SK-N-SH (cell line): ENCODE measurements around the gene EGF. TPM values are rescaled to one million over a fixed set of nuclear protein-coding genes. Genes with fewer than 3 reads are reported as not detected.

ENCODE experiments used
- CTCF ChIA-PET: fragments of 300-600, 350-600 bp; formaldehyde crosslinking; extraction: SDS; loops from one replicate; lab custom pipeline; 2021; lab: Yijun Ruan, JAX
- POLR2A ChIA-PET: fragments of 350-600 bp; sonication (Branson Sonifier 250); formaldehyde crosslinking; extraction: SDS; loops from one replicate; lab custom pipeline; 2020; ENCODE audit warnings: antibody characterized with exemption, inconsistent platforms; lab: Yijun Ruan, JAX
- DNase-seq: peaks from one replicate; pipeline ENCODE4 v3.0.0; 2012
- H2AFZ ChIP-seq: fragments of 200-600 bp; sonication (generic); 2 replicates; pipeline ENCODE4 v1.8.1; 2016; ENCODE audit warnings: antibody characterized with exemption, mild to moderate bottlenecking, low read depth
- H3F3A ChIP-seq: fragments of 200-600 bp; sonication (generic); replicated peaks from 2 replicates; pipeline ENCODE3; 2016; ENCODE audit warnings: antibody characterized with exemption, mild to moderate bottlenecking; ENCODE audit not compliant: insufficient read depth
- H3K27ac ChIP-seq, 2 experiments: fragments of 200-500 bp in 1 of 2; fragments of 200-600 bp in 1 of 2; sonication (Bioruptor generic) in 1 of 2; sonication (generic), shearing (Covaris generic) in 1 of 2; 2 replicates each; pipeline versions ENCODE4 v1.5.1 to v1.6.1; 2014 to 2016; ENCODE audit warnings: low read depth in 2 of 2, inconsistent platforms in 1 of 2, low read length in 1 of 2, mild to moderate bottlenecking in 1 of 2, mixed read lengths in 1 of 2
- H3K27me3 ChIP-seq: fragments of 200-600 bp; sonication (generic), shearing (Covaris generic); 2 replicates; pipeline ENCODE4 v1.6.1; 2016; ENCODE audit warnings: mixed run types; ENCODE audit not compliant: insufficient read depth
- H3K36me3 ChIP-seq, 2 experiments: fragments of 200-500 bp in 1 of 2; fragments of 200-600 bp in 1 of 2; sonication (Bioruptor generic) in 1 of 2; sonication (generic) in 1 of 2; replicated peaks in 1 of 2; 2 replicates each; pipeline versions ENCODE3 to v1.5.1; 2014 to 2016; ENCODE audit warnings: low read length in 1 of 2, mild to moderate bottlenecking in 1 of 2; ENCODE audit not compliant: insufficient read depth in 2 of 2, control insufficient read depth in 1 of 2
- H3K4me1 ChIP-seq, 2 experiments: fragments of 200-500 bp in 1 of 2; fragments of 200-600 bp in 1 of 2; sonication (Bioruptor generic) in 1 of 2; sonication (generic), shearing (Covaris generic) in 1 of 2; 2 replicates each; pipeline versions ENCODE4 v1.5.1 to v1.6.1; 2014 to 2016; ENCODE audit warnings: low read depth in 1 of 2, low read length in 1 of 2, mixed run types in 1 of 2; ENCODE audit not compliant: insufficient read depth in 2 of 2, control insufficient read depth in 1 of 2
- H3K4me2 ChIP-seq: fragments of 200-600 bp; sonication (generic), shearing (Covaris generic); 2 replicates; pipeline ENCODE4 v1.6.1; 2017; ENCODE audit warnings: mixed run types
- H3K4me3 ChIP-seq, 2 experiments: fragments of 200-500 bp in 1 of 2; fragments of 200-600 bp in 1 of 2; sonication (Bioruptor generic) in 1 of 2; sonication (generic), shearing (Covaris generic) in 1 of 2; 2 replicates each; pipeline versions ENCODE4 v1.5.1 to v1.8.1; 2014 to 2016; ENCODE audit warnings: low read depth in 2 of 2, inconsistent platforms in 1 of 2, low read length in 1 of 2, mild to moderate bottlenecking in 1 of 2, mixed read lengths in 1 of 2, moderate library complexity in 1 of 2
- H3K79me2 ChIP-seq: fragments of 200-600 bp; sonication (generic); 2 replicates; pipeline ENCODE4 v1.8.1; 2017; ENCODE audit warnings: mild to moderate bottlenecking; ENCODE audit not compliant: insufficient read depth
- H3K9ac ChIP-seq: fragments of 200-600 bp; sonication (generic); 2 replicates; pipeline ENCODE4 v1.6.1; 2017; ENCODE audit warnings: mixed run types
- H3K9me2 ChIP-seq: fragments of 200-600 bp; sonication (generic); 2 replicates; pipeline ENCODE4 v1.6.1; 2017; ENCODE audit warnings: mixed run types
- H3K9me3 ChIP-seq: fragments of 200-600 bp; sonication (generic); 2 replicates; pipeline ENCODE4 v1.6.1; 2017; ENCODE audit warnings: mixed run types, mild to moderate bottlenecking, moderate library complexity
- H4K20me1 ChIP-seq: fragments of 200-600 bp; sonication (generic); 2 replicates; pipeline ENCODE4 v1.6.1; 2017; ENCODE audit warnings: mild to moderate bottlenecking, mixed run types; ENCODE audit not compliant: insufficient read depth
- CHD2 ChIP-seq: fragments of 150-350 bp; IDR thresholded peaks from 2 replicates; pipeline ENCODE4 v1.6.1; 2018; ENCODE audit warnings: low read length; ENCODE audit not compliant: partially characterized antibody
- CTCF ChIP-seq: fragments of 200-600 bp; sonication (generic); IDR thresholded peaks from 2 replicates; pipeline ENCODE4 v1.6.1; 2017; ENCODE audit warnings: antibody characterized with exemption, mild to moderate bottlenecking, moderate library complexity
- JUND ChIP-seq: IDR thresholded peaks from 2 replicates; pipeline ENCODE4 v1.4.0; 2012
- REST ChIP-seq: IDR thresholded peaks from 2 replicates; pipeline ENCODE4 v1.6.1; 2012; ENCODE audit warnings: mild to moderate bottlenecking, low read depth, low read length, moderate library complexity
- RFX5 ChIP-seq: IDR thresholded peaks from 2 replicates; pipeline ENCODE4 v1.6.1; 2012; ENCODE audit warnings: mild to moderate bottlenecking, improper control_type of control experiment, low read length
- SIN3A ChIP-seq: IDR thresholded peaks from 2 replicates; pipeline ENCODE4 v1.6.1; 2012; ENCODE audit warnings: low read depth, mild to moderate bottlenecking, low read length, moderate library complexity, borderline replicate concordance
- SMC3 ChIP-seq: IDR thresholded peaks from 2 replicates; pipeline ENCODE4 v1.6.1; 2012; ENCODE audit warnings: low read depth, low read length, improper control_type of control experiment
- TAF1 ChIP-seq: IDR thresholded peaks from 2 replicates; pipeline ENCODE4 v1.6.1; 2012; ENCODE audit warnings: low read depth, mild to moderate bottlenecking, low read length, moderate library complexity, borderline replicate concordance
- TCF12 ChIP-seq: IDR thresholded peaks from 2 replicates; pipeline ENCODE4 v1.4.0; 2012
- TEAD4 ChIP-seq: IDR thresholded peaks from 2 replicates; pipeline ENCODE4 v1.4.0; 2012; ENCODE audit warnings: mild to moderate bottlenecking, borderline replicate concordance; ENCODE audit not compliant: insufficient read depth
- USF2 ChIP-seq: fragments of 150-350 bp; IDR thresholded peaks from 2 replicates; pipeline ENCODE4 v1.6.1; 2017; ENCODE audit warnings: antibody characterized with exemption, low read length, low read depth, borderline replicate concordance
- polyA plus RNA-seq, 3 experiments: library from polyadenylated mRNA; depleted of rRNA; stranded (reverse); fragments of >200 nt; gene quantifications; 2 replicates each; pipeline ENCODE4 v1.2.3, GENCODE V29; 2012

Gene EGF
- polyA plus RNA-seq, 1 of the 3 experiments (the other 2 are of a cell fraction), result 0.89 TPM

GRCh38 chr4:109928327-109929045 is 15.8 kb downstream of the EGF start (continued):
- TF ChIP-seq RFX5 (no peak), CHD2 (no peak), JUND (no peak), USF2 (no peak), TCF12 (no peak)

- no peaks in the 10 kb centered on the region for H3K79me2 ChIP-seq
- ChIA-PET CTCF (no interaction called here), POLR2A (no interaction called here)
- H3K9me2 ChIP-seq, result no peaks in the 10 kb centered on the region
- H3K4me1 ChIP-seq, result no peaks in the 10 kb centered on the region
- no peaks in the 10 kb centered on the region for H4K20me1 ChIP-seq
- H3K9ac ChIP-seq, result no peak overlapping the region
- H2AFZ ChIP-seq, result no peak overlapping the region
- peaks cover 4% of the 10 kb centered on the region for H3F3A ChIP-seq
- DNase-seq, result no peak
- no peaks in the 10 kb centered on the region for H3K9me3 ChIP-seq
- no peak overlapping the region for H3K4me3 ChIP-seq
- no peaks in the 10 kb centered on the region for H3K27me3 ChIP-seq
- H3K27ac ChIP-seq, result no peak overlapping the region
- H3K4me2 ChIP-seq, result no peak overlapping the region
- no peaks in the 10 kb centered on the region for H3K36me3 ChIP-seq
- TF ChIP-seq SIN3A, result no peak
- TF ChIP-seq SMC3, result no peak
- no peak for TF ChIP-seq TEAD4
- no peak for TF ChIP-seq CTCF
- TF ChIP-seq REST, result no peak
- TF ChIP-seq TAF1, result no peak
These were observed 17.8 kb downstream of the EGF start for GRCh38 chr4:109930464-109930863.
